IMR-90 (cell line): Measurements from ENCODE around the gene GRM5.
"Not testable (repeated sequence)": the region's sequence is repeated elsewhere in the genome, so short reads cannot be mapped to it uniquely, and the experiment has no call there.

Source experiments
- BHLHE40 ChIP-seq: fragments of 150-350 bp; IDR thresholded peaks from 2 replicates; pipeline ENCODE4 v1.6.1; 2016; ENCODE audit warnings: mild to moderate bottlenecking, low read depth, low read length
- CTCF ChIP-seq: conservative IDR thresholded peaks from 2 replicates; pipeline ENCODE4 v1.5.1; 2012; ENCODE audit warnings: mild to moderate bottlenecking, low read depth, low read length, improper control_type of control experiment
- POLR2A ChIP-seq: IDR thresholded peaks from 2 replicates; pipeline ENCODE4 v1.6.1; 2012; ENCODE audit warnings: mild to moderate bottlenecking, low read depth, low read length

GRCh38 chr11:89093806-89094205 is 28.0 kb upstream of the GRM5 start:
- not testable (repeated sequence) for TF ChIP-seq BHLHE40, POLR2A, CTCF
